Measurements from ENCODE around the gene TRMT2B.
A peak's percentile ranks its signal among the peaks of the same experiment; 100 is the strongest.

TRMT2B gene, protein sequence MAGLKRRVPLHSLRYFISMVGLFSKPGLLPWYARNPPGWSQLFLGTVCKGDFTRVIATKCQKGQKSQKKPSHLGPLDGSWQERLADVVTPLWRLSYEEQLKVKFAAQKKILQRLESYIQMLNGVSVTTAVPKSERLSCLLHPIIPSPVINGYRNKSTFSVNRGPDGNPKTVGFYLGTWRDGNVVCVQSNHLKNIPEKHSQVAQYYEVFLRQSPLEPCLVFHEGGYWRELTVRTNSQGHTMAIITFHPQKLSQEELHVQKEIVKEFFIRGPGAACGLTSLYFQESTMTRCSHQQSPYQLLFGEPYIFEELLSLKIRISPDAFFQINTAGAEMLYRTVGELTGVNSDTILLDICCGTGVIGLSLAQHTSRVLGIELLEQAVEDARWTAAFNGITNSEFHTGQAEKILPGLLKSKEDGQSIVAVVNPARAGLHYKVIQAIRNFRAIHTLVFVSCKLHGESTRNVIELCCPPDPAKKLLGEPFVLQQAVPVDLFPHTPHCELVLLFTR

GRCh38 chrX:101051549-101052302 is at the start of gene TRMT2B:
TSS of gene TRMT2B (minus strand) at chrX:101052111. CDS start at chrX:101042289, 9,822 bp downstream.
- peak within 1 kb of the TSS; percentile 72 for H3K4me3 ChIP-seq (ENCODE audit: low read depth, low read length)
- TF ChIP-seq, protein P1, sequence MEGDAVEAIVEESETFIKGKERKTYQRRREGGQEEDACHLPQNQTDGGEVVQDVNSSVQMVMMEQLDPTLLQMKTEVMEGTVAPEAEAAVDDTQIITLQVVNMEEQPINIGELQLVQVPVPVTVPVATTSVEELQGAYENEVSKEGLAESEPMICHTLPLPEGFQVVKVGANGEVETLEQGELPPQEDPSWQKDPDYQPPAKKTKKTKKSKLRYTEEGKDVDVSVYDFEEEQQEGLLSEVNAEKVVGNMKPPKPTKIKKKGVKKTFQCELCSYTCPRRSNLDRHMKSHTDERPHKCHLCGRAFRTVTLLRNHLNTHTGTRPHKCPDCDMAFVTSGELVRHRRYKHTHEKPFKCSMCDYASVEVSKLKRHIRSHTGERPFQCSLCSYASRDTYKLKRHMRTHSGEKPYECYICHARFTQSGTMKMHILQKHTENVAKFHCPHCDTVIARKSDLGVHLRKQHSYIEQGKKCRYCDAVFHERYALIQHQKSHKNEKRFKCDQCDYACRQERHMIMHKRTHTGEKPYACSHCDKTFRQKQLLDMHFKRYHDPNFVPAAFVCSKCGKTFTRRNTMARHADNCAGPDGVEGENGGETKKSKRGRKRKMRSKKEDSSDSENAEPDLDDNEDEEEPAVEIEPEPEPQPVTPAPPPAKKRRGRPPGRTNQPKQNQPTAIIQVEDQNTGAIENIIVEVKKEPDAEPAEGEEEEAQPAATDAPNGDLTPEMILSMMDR (IDR thresholded peaks at IDR 0.05; ENCODE audit: borderline replicate concordance, insufficient read depth, low read depth, low read length): no peak

GRCh38 chrX:101097546-101098453 is 45.9 kb upstream of the TRMT2B start, which contains the start of gene CENPI:
TSS of gene CENPI (plus strand) at chrX:101098204. CDS start at chrX:101101071, 2,867 bp downstream.
- peak within 1 kb of the TSS; percentile 72 for H3K4me3 ChIP-seq (ENCODE audit: low read depth, low read length)
- TF ChIP-seq, protein P1 (IDR thresholded peaks at IDR 0.05; ENCODE audit: borderline replicate concordance, insufficient read depth, low read depth, low read length): no peak

DNA sequence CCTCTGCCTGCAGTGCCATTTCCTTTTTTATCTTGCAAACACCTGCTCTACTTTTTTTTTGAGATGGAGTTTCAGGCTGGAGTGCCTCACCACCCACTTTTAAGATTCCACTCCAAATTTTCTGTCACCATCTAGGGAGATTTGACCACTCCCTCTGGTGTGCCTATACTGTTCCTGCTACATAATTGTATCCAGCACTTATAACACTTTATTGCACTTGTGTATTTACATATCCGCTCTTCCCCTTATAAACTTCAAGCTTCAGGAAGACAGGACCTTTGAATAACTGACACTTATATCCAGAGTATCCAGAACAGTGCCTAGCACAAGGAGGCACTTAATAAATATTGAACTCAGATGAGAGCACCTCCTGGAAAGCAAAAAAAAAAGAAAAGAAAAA is 39.9 kb upstream of the TRMT2B start:
- TF ChIP-seq, protein P1 (IDR thresholded peaks at IDR 0.05; ENCODE audit: borderline replicate concordance, insufficient read depth, low read depth, low read length): no peak
- H3K4me3 ChIP-seq (ENCODE audit: low read depth, low read length): no peak overlapping the region

DNA sequence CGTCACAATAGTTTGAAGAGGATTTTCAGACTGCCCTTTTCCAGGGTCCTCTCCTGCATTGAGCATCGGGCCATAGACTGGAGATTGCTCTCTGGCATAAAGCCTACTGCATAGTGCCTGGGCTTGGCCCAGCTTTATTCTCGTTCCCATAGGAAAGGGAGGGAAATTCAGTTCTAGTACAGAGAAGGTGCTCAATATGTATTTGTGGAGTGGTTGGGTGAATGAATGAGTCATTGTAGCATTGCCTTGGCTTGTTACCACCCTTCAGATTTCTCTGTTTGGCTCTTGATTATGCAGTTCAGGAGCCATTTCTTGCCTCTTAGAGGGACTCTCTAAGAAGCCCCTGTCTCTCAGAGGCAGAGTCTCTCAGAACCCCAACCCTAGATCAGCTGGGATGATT is 29.3 kb upstream of the TRMT2B start:
- TF ChIP-seq, protein P1 (IDR thresholded peaks at IDR 0.05; ENCODE audit: borderline replicate concordance, insufficient read depth, low read depth, low read length): no peak
- H3K4me3 ChIP-seq (ENCODE audit: low read depth, low read length): no peak overlapping the region

DNA sequence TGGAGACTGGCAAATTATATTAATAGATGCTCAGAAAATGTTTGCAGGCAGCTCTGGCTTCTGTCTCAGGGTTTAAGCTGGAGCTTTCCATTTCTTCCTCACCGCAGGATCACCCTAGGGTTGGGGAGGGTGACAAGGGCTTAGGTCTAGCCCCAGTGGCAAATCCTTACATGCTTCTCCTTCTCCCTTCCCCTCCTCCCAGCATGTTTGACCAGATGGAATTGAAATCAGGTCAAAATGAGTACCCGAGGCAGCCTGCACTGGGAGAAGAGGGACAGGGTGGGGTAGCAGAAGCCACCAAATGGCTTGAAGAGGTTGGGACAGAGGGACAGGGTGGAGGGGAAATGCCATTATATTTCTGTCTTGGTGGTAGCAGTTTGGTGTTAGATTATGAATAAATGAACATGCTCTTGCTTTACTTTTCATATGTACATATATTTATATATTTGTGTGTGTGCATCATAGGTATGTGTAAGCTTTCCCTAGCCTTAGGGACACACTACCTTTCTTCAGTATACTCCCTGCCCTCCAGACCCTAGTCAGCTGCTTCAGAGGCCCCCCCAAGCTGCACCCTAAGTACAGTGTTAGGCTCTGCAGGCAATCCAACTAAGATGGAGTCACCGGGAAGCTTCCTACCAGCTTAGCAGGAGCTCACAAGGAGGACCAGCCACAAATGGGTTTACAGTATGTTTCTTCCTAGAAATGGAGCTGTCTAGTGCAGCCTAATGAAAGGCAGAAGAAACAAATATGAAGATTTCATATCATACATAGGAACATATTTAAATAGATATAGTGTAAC is 28.6 kb upstream of the TRMT2B start:
- TF ChIP-seq, protein P1 (IDR thresholded peaks at IDR 0.05; ENCODE audit: borderline replicate concordance, insufficient read depth, low read depth, low read length): no peak
- no peak overlapping the region for H3K4me3 ChIP-seq (ENCODE audit: low read depth, low read length)
